ENCODE results near the gene LARP4B. TPM values are rescaled to one million over a fixed set of nuclear protein-coding genes. Genes with fewer than 3 reads are reported as not detected.

LARP4B gene
- polyA plus RNA-seq, 1 donor from 2014 or later = 14.2 TPM

DNA sequence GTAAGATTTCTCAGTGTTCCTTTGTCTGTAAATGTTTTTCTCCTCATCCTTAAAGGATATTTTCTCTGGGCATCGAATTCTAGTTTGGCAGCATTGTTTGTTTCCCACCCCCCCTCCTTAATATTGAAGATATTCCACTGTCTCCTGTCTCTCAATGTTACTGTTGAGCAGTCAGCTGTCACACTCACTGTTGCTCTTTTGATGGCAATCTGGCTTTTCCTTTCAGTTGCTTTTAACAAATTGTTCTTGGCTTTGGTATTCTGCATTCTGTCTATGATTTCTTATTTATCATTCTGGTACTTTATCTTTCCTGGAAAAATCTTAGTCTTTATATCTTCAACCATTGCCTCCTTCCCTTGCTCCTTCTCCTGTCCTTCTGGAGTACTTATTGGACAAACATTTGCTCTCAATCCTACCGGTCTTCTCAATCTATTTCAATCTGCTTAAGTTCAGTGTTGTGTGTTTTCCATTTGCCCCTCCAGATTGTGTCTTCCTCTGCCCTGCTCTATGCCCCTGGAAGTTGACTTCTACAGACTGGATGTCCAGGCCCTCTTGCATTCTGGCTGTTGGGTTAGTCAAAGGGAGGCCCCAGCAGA is 47.4 kb upstream of the LARP4B start:
- no peaks in the 10 kb centered on the region for H3K79me2 ChIP-seq (replicated peaks; ENCODE audit: insufficient read depth, low read length)
- no peaks in the 10 kb centered on the region for H3K9me2 ChIP-seq (ENCODE audit: insufficient read depth, low read length)
- no peak overlapping the region for H3K4me3 ChIP-seq (ENCODE audit: low read length)
- H3K27me3 ChIP-seq (ENCODE audit: insufficient read depth, low read depth, low read length) = no peaks in the 10 kb centered on the region
- no peak overlapping the region for H3K9ac ChIP-seq (ENCODE audit: low read length)
- TF ChIP-seq CTCF (IDR thresholded peaks at IDR 0.05; ENCODE audit: poor library complexity, severe bottlenecking) = no peak
- no peak for TF ChIP-seq EZH2 (IDR thresholded peaks at IDR 0.05; ENCODE audit: borderline replicate concordance, insufficient read depth, low read length, poor library complexity, severe bottlenecking)
- no peak for TF ChIP-seq RAD21 (conservative IDR thresholded peaks at IDR 0.05)
- no peak for TF ChIP-seq POLR2AphosphoS5 (IDR thresholded peaks at IDR 0.05)
- TF ChIP-seq EP300 (conservative IDR thresholded peaks at IDR 0.05; ENCODE audit: poor library complexity, severe bottlenecking) = no peak
- no peak for TF ChIP-seq MXI1 (conservative IDR thresholded peaks at IDR 0.05; ENCODE audit: poor library complexity, severe bottlenecking)
- TF ChIP-seq SMC3 (conservative IDR thresholded peaks at IDR 0.05; ENCODE audit: poor library complexity) = no peak
- TF ChIP-seq TAF1 (IDR thresholded peaks at IDR 0.05; ENCODE audit: low read depth) = no peak
- no peak for TF ChIP-seq REST (IDR thresholded peaks at IDR 0.05; ENCODE audit: borderline replicate concordance)
- no peaks in the 10 kb centered on the region for H3F3A ChIP-seq (ENCODE audit: insufficient read depth, low read length, poor library complexity, severe bottlenecking)
- H2AFZ ChIP-seq (ENCODE audit: low read depth, low read length) = no peak overlapping the region
- H3K9me3 ChIP-seq (ENCODE audit: low read length) = no peaks in the 10 kb centered on the region
- H3K36me3 ChIP-seq (ENCODE audit: insufficient read depth, low read length) = no peaks in the 10 kb centered on the region
- no peak overlapping the region for H3K27ac ChIP-seq (ENCODE audit: low read length)
- H4K20me1 ChIP-seq (ENCODE audit: insufficient read depth) = no peaks in the 10 kb centered on the region
- H3K4me2 ChIP-seq (ENCODE audit: low read length) = no peak overlapping the region

- Histone ChIP-seq H3F3A (ENCODE audit: insufficient read depth, low read length, poor library complexity, severe bottlenecking) (no peaks in the 10 kb centered on the region), H3K27ac (ENCODE audit: low read length) (no peak overlapping the region), H3K79me2 (replicated peaks; ENCODE audit: insufficient read depth, low read length) (no peaks in the 10 kb centered on the region), H3K9me3 (ENCODE audit: low read length) (no peaks in the 10 kb centered on the region), H3K4me2 (ENCODE audit: low read length) (no peak overlapping the region), H3K27me3 (ENCODE audit: insufficient read depth, low read depth, low read length) (no peaks in the 10 kb centered on the region), H3K9ac (ENCODE audit: low read length) (no peak overlapping the region), H3K4me3 (ENCODE audit: low read length) (no peak overlapping the region), H3K36me3 (ENCODE audit: insufficient read depth, low read length) (no peaks in the 10 kb centered on the region), H4K20me1 (ENCODE audit: insufficient read depth) (no peaks in the 10 kb centered on the region), H2AFZ (ENCODE audit: low read depth, low read length) (no peak overlapping the region), H3K9me2 (ENCODE audit: insufficient read depth, low read length) (no peaks in the 10 kb centered on the region)
- no peak for TF ChIP-seq MXI1 (conservative IDR thresholded peaks at IDR 0.05; ENCODE audit: poor library complexity, severe bottlenecking)
- no peak for TF ChIP-seq RAD21 (conservative IDR thresholded peaks at IDR 0.05)
- no peak for TF ChIP-seq EP300 (conservative IDR thresholded peaks at IDR 0.05; ENCODE audit: poor library complexity, severe bottlenecking)
- no peak for TF ChIP-seq SMC3 (conservative IDR thresholded peaks at IDR 0.05; ENCODE audit: poor library complexity)
- no peak for TF ChIP-seq EZH2 (IDR thresholded peaks at IDR 0.05; ENCODE audit: borderline replicate concordance, insufficient read depth, low read length, poor library complexity, severe bottlenecking)
- TF ChIP-seq POLR2AphosphoS5 (IDR thresholded peaks at IDR 0.05) = no peak
- TF ChIP-seq TAF1 (IDR thresholded peaks at IDR 0.05; ENCODE audit: low read depth) = no peak
- no peak for TF ChIP-seq REST (IDR thresholded peaks at IDR 0.05; ENCODE audit: borderline replicate concordance)
- no peak for TF ChIP-seq CTCF (IDR thresholded peaks at IDR 0.05; ENCODE audit: poor library complexity, severe bottlenecking)
These were observed 44.8 kb upstream of the LARP4B start for GRCh38 chr10:976316-976715.
